Inflammatory macrophage treated with lipopolysaccharide for 4 hours (primary cell): Measurements from ENCODE around the gene EPSTI1.
"Not testable (repeated sequence)": the region's sequence is repeated elsewhere in the genome, so short reads cannot be mapped to it uniquely, and the experiment has no call there.

ENCODE experiments used
- DNase-seq: peaks from one replicate; pipeline ENCODE4 v3.0.0-alpha.2; 2020

Gene EPSTI1

GRCh38 chr13:43005460-43006236 lies 13.6 kb upstream of the EPSTI1 start:
- DNase-seq, result no peak

- no peak for DNase-seq
Observed at GRCh38 chr13:43003729-43004128, 11.7 kb upstream of the EPSTI1 start.

GRCh38 chr13:43003010-43003409 lies 11.0 kb upstream of the EPSTI1 start:
- no peak for DNase-seq

GRCh38 chr13:43002021-43002420 lies 10.0 kb upstream of the EPSTI1 start:
- no peak for DNase-seq

- DNase-seq, result peak; percentile 36
Observed at GRCh38 chr13:43000676-43001075, 8.6 kb upstream of the EPSTI1 start.

GRCh38 chr13:42999491-42999890 lies 7.5 kb upstream of the EPSTI1 start:
- no peak for DNase-seq

GRCh38 chr13:42997381-42997780 lies 5.3 kb upstream of the EPSTI1 start:
- no peak for DNase-seq

GRCh38 chr13:42996584-42996983 lies 4.5 kb upstream of the EPSTI1 start:
- peak; percentile 72 for DNase-seq

GRCh38 chr13:42994878-42995277 lies 2.8 kb upstream of the EPSTI1 start:
- DNase-seq, result no peak

- DNase-seq, result no peak
Observed at GRCh38 chr13:42992764-42993122, 702 bp upstream of the EPSTI1 start.

- DNase-seq, result not testable (repeated sequence)
Observed at GRCh38 chr13:42991233-42991897, 676 bp downstream of the EPSTI1 start.

GRCh38 chr13:42990291-42991232 lies 1.5 kb downstream of the EPSTI1 start:
- DNase-seq, result no peak

- DNase-seq, result no peak
Observed at GRCh38 chr13:42986176-42986574, 5.9 kb downstream of the EPSTI1 start.

- no peak for DNase-seq
Observed at GRCh38 chr13:42985312-42986175, 6.5 kb downstream of the EPSTI1 start.

- DNase-seq, result peak; percentile 77
Observed at GRCh38 chr13:42984691-42985090, 7.3 kb downstream of the EPSTI1 start.

GRCh38 chr13:42984026-42984425 lies 8.0 kb downstream of the EPSTI1 start:
- DNase-seq, result peak; percentile 71

GRCh38 chr13:42981853-42982252 lies 10.2 kb downstream of the EPSTI1 start:
- no peak for DNase-seq

GRCh38 chr13:42981317-42981716 lies 10.7 kb downstream of the EPSTI1 start:
- no peak for DNase-seq

GRCh38 chr13:42977219-42977659 lies 14.8 kb downstream of the EPSTI1 start:
- peak; percentile 77 for DNase-seq

- DNase-seq, result no peak
Observed at GRCh38 chr13:42976066-42976465, 16.0 kb downstream of the EPSTI1 start.

- DNase-seq, result no peak
Observed at GRCh38 chr13:42973581-42973980, 18.5 kb downstream of the EPSTI1 start.

- DNase-seq, result peak; percentile 80
Observed at GRCh38 chr13:42971691-42972347, 20.2 kb downstream of the EPSTI1 start.
